NCI-H187 treated with DMSO at 0.1 percent for 48 hours (cell line): ENCODE results near the gene CD74.

Experiments used
- DNase-seq: peaks from one replicate; lab custom pipeline; 2025; lab: John Stamatoyannopoulos, UW

The CD74 gene

DNA sequence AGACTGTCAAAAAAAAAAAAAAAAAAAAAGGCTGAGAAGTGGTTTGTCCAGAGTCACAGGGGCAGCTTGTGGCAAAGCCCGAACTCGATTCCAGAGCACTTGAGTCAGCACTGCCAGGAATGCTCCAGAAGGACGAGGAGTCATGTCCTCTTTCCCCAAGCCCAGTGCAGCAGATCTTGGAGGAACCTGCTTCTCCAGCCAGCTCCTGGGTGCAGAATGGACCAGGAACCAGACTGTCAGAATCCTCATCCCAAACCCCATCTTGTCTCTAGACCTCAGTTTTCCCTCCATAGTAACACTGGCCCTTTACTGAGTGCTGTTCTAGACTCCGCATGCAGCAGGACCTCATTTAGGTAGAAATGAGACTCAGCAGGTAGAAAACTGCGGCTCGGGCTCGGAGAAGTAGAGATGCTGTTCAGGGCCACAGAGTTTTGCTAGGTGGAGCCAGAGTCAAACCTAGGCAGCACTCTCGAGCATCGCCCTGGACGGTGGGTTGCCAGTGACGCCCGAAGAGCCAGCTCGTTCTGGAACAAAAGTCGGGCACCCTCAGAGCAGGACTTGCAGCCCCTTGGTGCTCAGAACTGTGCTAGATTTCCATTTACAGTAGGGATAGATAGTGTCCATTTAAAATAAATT is 15.4 kb downstream of the CD74 start:
- DNase-seq: no peak

DNA sequence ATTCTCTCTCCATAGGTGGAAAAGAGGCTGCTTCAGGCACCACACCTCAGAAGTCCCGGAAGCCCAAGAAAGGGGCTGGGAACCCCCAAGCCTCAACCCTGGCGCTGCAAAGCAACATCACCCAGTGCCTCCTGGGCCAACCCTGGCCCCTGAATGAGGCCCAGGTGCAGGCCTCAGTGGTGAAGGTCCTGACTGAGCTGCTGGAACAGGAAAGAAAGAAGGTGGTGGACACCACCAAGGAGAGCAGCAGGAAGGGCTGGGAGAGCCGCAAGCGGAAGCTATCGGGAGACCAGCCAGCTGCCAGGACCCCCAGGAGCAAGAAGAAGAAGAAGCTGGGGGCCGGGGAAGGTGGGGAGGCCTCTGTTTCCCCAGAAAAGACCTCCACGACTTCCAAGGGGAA is 16.4 kb downstream of the CD74 start:
- DNase-seq: no peak

DNA sequence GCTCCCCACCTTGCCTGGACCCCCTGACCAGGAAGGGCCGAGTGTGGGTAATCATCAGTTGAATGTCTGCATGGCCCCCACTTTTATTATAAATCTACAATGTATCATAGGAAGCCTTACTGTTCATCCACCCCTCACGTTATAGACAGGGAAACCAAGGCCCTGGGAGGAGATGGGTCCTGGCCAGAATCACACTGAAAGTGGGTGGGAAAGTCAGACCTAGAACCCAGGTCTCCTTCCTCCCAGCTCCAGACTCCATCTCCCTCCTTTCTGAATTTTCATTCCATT is 17.1 kb downstream of the CD74 start:
- DNase-seq: no peak

DNA sequence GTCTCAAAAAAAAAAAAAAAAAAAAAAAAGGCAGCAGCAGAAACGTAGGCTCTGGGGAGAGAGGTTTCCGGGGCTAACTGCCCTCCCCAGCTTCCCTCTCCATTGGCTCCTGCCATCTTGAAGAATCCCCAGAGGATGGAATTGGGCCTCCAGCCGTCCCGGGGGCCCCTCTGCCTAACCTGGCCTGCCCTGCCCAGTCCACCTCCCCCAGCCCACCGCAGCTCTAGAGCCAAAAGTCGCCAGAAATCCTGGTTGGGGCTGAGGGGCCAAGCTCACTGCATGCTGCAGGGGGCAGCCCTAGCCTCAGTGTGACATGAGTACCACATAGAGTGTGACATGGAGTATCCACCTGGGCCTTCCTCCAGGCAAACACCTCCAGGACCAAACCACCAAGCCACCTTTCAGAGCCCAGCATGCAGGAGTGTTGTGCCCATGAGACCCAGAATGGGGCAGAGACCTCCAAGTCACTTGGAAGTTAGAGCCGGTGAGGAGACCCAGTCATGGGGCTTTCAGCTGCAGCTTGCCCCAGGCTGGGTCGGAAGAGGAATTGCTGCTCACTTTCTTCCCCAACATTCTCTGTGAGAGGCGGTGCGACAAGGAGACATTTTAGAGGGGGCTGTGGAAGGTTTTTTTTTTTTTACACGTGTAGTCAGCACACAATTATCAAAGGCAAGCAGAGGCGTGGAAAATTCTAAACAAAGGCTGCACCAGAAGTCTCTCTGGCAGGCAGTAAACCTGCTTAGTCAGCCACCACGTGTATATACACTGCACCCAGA is 17.6 kb downstream of the CD74 start:
- no peak for DNase-seq

DNA sequence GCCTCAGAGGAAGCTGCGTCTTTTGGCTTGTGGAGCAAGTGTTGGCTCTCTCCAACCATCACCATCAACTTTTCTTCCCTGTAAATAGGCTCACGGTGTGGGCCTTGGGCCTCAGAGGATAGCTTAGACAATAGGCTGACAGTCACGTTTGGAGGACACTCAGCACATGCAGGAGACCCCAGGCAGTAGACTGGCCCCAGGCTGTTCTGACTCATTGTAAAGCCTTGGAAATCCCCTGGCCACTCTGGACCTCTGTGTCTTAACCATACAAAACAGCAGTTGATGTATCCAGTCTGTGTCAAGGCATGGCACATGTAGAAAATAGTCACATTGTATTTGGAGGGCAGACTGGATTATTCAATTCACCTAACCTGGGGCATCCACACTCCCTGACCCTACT is 18.6 kb downstream of the CD74 start:
- no peak for DNase-seq

DNA sequence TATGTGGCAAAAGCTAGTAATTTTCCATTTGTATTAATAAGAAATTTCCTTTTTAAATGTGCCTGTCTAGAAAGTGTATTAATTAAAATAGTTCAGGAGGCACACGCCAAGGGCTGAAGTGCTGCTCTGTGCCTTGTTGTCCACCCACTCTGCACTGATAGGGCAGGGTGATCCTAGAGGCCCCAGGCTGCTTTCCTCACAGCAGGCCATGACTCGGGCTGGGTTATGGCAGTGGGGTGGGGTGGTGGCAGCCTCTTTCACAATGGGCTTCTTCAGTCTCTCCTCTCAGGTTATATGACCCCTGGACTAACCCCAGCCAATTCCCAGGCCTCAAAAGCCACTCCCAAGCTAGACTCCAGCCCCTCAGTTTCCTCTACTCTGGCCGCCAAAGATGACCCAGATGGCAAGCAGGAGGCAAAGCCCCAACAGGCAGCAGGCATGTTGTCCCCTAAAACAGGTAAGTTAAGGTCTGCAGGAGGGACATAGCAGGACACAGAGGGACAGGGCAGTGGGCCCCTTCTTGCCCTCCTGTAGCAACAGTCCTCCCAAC is 19.5 kb downstream of the CD74 start:
- DNase-seq: no peak

DNA sequence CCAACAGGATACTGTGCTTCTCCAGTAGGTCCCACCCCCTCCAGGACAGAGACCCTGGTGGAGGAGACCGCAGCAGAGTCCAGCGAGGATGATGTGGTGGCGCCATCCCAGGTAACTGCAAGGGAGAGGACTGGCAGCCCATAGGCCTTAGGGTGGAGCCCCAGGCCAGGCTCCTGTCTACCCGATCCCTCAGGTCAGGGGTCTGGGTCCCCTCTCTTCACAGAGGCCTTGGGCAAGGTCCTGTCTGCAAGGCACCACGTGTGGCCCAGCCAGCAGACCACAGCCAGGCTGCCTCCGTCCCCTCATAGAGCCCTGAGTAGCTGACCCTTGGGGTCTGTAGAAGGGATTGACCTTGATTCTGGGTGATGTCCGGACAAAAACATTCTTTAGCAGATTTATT is 20.0 kb downstream of the CD74 start:
- no peak for DNase-seq

DNA sequence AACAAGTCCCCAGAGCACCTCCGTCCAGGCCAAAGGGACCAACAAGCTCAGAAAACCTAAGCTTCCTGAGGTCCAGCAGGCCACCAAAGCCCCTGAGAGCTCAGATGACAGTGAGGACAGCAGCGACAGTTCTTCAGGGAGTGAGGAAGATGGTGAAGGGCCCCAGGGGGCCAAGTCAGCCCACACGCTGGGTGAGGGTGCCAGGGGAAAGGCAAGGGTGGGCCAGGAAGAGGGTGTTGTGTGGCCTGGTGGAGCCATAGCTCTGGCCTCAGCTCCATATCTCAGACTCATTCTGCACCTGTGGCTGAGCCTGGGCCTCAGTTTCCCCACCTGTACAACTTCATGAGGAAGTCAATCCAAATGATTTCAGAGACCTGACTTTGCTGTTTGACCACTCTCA is 20.7 kb downstream of the CD74 start:
- no peak for DNase-seq

DNA sequence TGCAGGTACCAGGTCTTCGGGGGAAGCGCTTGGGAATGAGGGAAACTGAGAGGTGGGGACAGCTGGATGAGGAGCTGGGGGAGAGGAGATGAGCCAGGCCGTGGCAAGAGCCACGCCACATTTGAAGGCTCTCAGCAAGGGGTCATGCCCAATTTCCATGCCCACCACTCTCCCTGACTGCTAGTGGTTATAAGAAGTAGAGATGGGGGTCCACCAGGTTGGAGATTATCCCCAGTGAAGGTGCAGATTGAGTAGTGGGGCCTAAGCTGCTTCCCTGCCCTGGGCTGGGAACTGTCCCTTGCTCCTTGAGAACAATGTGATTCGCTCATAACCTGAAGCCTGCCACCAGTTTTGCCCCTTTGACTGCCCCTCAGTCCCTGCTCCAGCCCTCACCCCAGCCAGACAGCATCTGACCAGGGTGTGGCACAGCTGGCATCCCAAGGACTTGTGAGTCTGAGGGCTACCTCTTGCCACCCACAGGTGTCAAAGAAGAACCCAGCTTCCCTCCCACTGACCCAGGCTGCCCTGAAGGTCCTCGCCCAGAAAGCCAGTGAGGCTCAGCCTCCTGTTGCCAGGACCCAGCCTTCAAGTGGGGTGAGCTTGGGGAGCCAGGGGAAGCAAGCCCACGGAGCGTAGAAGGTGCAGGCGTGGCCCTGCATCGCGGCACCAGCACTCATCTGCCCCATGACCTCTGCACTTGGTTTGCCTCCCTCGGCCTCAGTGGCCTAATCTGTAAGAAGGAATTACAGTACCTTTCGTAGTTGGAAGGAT is 21.5 kb downstream of the CD74 start:
- DNase-seq: no peak

DNA sequence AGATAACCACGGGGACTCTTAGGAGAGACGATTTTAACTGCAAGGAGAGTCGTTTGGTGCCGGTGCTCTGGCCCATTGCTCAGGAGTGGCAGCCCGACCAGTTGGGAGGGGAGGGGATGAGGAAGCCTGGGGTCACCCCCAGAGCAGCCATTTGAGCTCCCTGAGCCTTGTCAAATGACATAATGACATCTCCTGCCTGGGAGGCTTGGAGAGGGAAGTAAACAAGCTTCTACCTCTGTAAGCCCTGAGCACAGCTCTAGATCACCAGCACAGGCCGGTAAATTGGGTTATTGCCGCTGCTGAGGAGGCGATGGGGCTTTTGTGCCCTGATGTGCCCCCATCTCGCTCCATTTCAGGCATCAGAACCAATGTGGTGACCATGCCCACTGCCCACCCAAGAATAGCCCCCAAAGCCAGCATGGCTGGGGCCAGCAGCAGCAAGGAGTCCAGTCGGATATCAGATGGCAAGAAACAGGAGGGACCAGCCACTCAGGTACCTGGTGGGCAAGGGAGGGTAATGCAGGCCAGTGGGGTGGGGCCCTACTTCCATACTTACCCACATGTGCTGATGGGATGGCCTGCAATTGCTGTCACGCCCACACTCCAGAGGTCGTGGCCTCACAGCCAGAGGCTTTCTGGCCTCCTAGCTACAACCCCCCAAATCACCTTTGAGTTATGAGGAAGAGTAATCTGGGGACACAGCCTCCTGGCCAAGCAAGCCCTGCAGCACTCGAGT is 23.0 kb downstream of the CD74 start:
- DNase-seq: no peak

DNA sequence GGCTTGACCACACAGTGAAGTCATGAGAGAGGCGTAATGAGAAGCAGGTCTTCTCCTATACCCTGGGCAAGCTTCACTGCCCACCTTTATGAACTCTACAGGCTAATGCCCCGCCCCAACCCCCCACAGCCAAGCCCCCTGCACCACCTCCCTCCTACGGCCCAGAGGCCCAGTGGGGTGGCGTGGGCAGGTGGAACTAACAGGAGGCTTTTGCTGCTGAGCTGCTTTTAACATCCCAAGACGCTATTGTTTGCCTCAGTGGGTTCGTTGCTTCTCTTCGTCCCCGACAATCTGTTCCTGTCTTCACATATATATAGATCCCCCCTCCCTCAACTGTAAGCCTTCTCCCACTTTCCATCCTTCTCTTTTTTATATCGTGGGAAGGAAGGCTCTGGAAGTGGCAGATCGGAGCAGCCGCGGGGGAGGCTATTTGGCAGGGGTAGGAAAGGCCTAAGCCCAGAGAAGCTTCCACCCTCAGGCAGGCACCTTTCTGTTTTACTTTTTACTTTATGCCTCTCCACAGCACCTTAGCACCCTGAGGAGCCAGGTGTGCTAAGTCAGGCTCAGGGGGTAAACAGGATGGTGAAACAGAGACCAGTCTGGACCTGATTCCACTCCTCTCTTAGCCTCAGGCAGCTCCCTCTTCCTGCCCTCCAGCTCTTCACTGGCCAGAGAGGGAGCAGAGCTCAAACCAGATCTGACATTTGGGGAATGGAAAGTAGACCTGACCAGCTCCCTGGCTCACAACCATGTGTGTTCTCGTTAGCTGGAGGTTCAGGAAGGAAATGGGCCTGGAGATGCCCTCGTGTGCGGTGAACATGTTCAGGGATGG is 26.5 kb downstream of the CD74 start:
- DNase-seq: no peak

DNA sequence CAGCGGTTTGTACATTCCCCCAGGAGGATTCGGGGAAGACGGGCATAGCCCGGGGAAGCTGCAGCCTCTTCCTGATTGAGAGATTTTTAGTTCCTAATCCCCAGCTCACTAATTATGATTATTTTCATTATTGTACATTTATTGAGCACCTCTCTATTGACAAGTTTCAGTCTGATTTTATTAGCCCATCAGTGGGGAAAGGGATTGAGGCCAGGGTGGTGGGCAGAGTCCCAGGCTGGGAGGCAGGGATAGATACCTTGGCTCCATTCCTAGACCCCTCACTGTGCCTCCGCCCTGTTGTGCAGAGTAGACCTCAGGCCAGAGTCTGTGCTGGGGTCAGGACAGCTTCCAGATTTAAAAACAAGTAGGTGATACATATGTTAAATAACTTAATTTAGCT is 28.0 kb downstream of the CD74 start:
- no peak for DNase-seq

DNA sequence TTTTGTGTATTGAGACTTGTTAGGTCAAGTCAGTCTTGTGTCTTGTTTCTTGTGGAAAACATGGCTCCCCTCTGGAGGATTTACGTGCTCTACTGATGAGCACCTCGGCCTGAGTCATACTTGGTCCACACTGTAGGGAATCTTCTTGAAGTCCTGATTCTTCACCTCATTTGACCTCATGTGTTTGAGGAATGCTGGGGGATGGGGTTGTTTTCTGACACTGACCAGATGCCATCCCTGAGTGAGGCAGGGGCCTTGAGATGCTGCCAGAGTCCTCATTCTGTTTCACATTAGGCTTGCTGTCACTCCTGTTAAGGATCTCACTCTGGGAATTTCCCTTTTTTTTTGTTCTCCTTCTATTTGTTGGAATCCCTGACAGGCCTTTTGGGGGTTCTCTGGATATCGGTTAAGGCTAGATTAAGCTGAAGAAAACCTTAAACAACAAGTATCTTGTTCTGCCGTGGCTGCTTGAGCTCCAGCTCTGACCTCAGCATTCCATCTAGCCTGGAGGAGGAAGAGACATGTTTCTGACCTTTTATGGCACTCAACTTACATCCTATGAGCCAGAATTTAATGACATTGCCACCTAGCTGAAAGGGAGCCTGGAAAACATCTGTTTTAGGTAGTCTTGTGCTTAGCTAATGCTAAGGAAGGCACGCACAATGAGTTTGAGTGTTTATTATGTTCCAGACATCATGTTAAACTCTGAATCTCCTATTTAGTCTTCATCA is 34.6 kb downstream of the CD74 start:
- no peak for DNase-seq

DNA sequence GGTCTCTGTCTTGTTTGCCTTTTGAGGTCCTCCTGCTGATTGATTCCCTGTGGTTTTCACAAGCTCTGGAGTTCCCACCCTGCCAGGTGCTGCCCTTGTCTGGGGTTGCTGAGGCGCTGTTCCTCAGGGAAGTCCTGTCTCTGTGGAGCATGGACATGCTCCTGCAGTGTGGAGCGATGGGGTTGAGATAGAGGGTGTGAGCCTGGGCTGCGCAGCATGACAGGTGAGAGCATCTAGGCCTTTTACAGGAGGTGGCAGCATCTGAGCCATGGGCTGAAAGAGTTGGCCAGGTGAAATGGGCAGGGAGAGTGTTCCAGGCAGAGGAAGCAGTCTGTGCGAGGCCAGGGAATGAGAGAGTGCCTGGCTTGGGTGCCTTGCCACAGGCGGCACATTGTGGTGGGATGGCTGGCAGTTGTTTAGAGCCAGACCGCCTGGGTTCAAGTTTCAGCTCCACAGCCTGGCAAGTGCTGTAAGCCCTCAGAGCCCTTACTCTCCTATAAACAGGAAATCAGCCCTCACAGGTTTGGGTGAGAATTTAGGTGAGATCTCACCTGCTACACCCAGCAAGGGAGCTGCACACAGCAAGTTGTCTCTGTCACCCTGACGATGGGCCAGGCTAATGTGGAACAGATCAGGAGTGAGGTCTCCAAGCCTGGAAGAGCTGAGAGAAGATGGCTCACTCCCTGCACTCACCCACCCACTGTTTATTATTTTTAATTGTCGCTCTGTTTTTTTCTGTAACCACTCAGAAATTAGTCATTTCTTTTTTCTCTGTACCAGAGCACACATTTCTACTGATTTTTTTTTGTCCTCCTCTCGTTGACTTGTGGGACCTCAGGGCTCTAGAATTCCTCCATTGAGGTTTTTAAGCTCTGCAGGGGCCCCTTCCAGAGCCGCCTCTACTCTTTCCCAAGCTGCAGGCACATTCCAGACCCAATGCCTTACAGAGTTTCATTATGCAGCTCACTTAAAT is 35.6 kb downstream of the CD74 start:
- DNase-seq: no peak

DNA sequence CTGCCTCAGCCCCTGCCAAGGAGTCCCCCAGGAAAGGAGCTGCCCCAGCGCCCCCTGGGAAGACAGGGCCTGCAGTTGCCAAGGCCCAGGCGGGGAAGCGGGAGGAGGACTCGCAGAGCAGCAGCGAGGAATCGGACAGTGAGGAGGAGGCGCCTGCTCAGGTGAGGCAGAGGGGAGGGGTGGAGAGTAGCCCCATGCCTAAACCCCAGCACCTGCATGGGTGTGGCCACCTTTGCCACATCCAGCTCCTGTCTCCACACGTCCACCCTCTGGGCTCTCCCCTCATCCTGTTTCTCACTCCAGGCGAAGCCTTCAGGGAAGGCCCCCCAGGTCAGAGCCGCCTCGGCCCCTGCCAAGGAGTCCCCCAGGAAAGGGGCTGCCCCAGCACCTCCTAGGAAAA is 38.1 kb downstream of the CD74 start:
- no peak for DNase-seq

DNA sequence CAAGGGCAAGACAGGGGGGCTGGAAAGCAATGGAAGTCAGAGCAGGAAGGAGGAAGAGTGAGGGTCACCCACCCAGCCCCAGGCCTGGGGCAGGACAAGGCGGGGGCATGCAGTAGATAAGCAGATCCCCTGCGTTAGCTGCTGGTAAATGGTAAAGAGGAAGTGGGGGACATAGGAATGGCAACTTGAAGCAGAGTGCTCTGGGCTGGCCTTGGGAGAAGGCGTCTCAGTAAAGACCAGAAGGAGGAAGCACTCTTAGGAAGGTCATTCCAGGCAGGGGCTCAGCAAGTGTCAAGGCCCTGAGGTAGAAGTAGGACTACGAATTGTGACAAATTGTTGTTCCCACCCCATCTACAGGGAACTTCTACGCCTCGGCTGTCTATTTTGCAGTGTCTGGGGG is 40.1 kb downstream of the CD74 start:
- no peak for DNase-seq

DNA sequence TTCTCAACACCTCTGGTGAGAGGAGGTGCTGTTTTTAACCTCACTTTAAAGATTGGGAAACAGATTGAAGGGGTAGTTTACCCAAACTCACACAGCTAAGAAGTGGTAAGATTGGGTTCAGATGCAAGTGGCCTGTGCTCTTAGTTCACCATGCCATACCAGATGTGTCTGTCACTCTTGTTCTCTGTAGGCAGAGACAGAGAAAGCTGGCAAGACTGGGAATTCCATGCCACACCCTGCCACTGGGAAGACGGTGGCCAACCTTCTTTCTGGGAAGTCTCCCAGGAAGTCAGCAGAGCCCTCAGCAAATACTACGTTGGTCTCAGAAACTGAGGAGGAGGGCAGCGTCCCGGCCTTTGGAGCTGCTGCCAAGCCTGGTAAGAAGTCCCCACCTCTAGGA is 44.2 kb downstream of the CD74 start:
- no peak for DNase-seq

DNA sequence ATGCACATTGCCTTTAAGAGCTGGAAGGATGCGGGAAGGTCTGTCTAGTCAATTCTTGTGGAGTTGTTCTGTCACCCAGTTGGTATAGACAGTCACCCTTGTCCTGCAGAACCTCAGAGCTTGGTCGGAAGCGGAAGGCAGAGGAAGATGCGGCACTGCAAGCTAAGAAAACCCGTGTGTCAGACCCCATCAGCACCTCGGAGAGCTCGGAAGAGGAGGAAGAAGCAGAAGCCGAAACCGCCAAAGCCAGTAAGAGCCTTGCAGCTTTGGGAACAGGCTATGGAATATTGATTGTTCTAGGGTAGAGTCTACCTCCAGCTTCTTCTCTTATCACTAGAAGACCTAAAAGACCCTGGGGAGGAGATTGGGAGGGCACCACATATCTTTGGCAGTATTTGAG is 48.7 kb downstream of the CD74 start:
- no peak for DNase-seq

DNA sequence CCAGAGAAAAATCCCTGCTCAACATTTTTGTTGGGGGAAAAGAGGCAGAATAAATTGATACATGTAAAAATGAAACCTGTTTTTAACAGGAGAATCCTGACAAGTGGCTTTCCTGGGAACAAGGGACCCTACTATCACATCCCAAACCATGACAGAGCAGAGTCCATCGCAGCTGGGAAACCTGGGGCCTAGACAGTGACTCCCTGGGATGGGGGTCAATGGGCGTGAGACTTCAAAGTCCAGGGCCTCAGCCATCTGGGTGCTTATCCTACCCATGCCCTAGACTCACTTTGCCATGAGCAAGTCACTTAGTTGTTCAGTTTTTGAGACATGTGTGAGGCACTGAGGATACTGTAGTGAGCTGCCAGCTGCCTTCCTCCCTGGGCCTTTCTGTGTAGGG is 49.5 kb downstream of the CD74 start:
- no peak for DNase-seq

DNA sequence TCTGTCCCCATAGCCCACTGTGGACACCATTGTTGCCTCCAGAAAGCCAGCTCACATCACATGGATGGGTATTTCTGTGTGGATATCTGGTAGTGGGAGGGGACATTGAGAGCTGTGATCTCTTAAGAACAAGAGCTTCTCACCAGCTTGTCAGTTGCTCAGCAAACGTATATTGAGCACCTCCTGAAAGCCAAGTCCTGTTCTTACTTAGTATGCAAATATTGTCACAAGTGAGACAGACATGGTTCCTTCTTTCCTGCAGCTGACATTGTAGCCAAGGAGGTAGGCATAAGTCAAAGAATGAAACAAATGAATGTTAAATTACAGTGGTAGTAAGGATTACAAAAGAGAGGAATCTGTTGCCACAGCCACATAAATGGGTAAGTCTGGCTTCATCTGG is 51.4 kb downstream of the CD74 start:
- no peak for DNase-seq
